ENCODE measurements around the gene CXCR1.

- TF ChIP-seq POLR2AphosphoS5 (IDR thresholded peaks at IDR 0.05) (no peak), EP300 (IDR thresholded peaks at IDR 0.05) (no peak), POLR2A (IDR thresholded peaks at IDR 0.05) (no peak)
- TF ChIP-seq, protein P1, sequence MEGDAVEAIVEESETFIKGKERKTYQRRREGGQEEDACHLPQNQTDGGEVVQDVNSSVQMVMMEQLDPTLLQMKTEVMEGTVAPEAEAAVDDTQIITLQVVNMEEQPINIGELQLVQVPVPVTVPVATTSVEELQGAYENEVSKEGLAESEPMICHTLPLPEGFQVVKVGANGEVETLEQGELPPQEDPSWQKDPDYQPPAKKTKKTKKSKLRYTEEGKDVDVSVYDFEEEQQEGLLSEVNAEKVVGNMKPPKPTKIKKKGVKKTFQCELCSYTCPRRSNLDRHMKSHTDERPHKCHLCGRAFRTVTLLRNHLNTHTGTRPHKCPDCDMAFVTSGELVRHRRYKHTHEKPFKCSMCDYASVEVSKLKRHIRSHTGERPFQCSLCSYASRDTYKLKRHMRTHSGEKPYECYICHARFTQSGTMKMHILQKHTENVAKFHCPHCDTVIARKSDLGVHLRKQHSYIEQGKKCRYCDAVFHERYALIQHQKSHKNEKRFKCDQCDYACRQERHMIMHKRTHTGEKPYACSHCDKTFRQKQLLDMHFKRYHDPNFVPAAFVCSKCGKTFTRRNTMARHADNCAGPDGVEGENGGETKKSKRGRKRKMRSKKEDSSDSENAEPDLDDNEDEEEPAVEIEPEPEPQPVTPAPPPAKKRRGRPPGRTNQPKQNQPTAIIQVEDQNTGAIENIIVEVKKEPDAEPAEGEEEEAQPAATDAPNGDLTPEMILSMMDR (IDR thresholded peaks at IDR 0.05), result no peak
Observed at GRCh38 chr2:218129458-218130135, 37.2 kb downstream of the CXCR1 start.

Measured in gastroesophageal sphincter (tissue), 3 donors.